HG02588 (cell line): ENCODE data around the gene C11orf52.

Experiments used
- ATAC-seq: cut with Tn5 transposase; IDR thresholded peaks from one replicate; pipeline ENCODE4 v1.9.1; 2021; ENCODE audit warnings: mild to moderate bottlenecking, moderate library complexity; ENCODE audit not compliant: unreplicated experiment

C11orf52 gene

GRCh38 chr11:111937461-111937769 lies 18.7 kb downstream of the C11orf52 start:
- ATAC-seq, result no peak

- ATAC-seq, result no peak
Observed at GRCh38 chr11:111937844-111938243, 19.1 kb downstream of the C11orf52 start.

DNA sequence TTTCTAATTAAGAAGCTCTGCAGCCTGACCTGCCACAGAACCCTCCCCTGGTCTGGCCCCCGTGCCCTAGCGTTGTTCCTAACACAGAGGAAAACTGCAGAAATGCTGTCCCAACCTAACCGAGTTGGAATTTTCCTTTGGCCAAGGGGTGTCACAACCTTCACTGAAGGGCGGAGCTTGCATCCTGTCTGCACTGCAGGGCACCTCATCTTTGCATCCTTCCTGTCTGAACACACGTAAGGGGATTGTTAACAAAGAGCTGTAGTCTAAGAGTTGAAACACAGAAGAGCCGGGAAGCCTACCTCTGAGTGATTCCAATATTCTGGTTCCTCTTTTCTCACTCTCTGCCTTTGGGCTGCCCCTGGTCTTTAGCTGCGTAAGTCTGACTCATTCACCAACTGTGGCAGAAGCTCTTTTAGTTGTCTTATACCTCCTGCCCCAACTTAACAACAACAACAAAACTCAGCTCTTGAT lies 20.0 kb downstream of the C11orf52 start:
- peak; percentile 86 for ATAC-seq

GRCh38 chr11:111939836-111940604 lies 21.3 kb downstream of the C11orf52 start:
- ATAC-seq, result no peak

DNA sequence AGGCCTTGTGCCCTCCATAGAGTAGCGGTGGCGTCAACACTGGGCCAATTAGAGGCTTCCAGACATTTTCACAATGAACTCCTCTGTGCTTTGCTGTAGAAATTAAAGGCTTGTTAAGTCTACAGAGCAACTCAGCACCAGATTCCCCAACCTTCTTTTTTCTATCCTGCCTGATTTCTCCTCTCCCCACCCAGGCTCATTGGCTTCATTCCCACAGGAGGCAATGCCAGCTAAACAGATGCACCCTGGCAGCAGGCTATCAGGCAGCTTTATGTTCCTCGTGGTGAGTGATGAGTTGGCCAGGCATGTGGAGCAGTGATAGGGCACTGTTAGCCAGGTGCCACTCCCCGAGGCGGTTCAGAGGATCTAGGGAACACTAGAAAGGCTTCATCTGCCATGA lies 23.2 kb downstream of the C11orf52 start:
- no peak for ATAC-seq

- ATAC-seq, result no peak
Observed at GRCh38 chr11:111942829-111943228, 24.1 kb downstream of the C11orf52 start.

DNA sequence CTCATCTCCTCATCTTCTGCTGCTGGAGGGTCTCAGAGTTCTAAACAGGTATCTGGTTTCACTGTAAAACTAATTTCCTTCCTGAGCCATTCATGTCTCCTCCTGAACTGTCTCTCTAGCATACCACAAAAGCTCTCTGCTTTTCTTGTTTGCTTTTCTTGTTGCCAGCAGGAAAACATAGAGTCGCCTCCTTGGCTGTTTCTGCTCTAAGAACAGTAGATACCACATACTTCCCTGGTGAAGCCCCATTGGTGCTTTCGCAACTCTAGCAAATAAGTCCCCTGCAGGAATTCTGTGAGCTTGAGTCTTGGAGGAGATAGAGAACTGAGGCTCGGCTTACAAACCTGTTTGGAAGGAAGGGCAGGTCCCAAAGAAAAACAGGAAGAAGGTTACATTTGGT lies 25.4 kb downstream of the C11orf52 start:
- no peak for ATAC-seq

DNA sequence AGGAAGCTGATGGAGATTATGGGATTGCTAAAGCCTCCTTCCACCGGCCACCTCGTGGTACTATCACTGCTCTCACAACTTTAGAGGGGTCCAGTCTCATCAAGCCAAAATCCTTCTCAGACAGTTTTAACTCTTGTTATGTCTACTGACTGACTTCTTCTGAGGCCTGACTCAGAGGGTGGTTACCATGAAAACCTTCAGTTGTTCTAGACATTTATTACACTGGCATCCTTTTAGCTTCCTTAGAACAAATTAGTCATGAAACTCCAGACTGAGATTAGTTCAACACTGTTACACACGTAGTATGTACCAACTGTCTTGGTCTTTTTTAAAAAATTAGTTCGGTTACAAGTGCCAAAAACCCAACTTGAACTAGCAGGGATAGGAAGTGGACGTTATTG lies 25.9 kb downstream of the C11orf52 start:
- no peak for ATAC-seq

DNA sequence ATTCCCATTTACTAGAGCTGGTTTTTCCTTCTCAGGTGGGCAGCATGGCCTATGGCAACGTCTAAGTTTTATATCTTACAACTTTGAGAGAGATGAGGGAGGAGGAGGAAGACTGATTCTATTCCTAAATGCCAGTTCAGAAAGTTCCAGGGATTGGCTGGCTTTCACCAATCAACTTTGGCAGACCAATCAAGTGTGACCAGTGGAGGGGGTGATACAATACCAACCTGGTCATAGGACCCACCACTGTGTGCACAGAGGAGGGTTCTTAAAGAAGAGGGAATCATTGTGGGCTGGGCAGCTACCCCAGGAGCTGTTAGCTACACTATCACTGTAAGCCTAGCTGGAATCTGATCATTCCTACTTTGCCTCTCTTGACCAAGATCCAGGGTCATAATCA lies 26.5 kb downstream of the C11orf52 start:
- ATAC-seq, result no peak

- no peak for ATAC-seq
Observed at GRCh38 chr11:111946499-111946898, 27.8 kb downstream of the C11orf52 start.

DNA sequence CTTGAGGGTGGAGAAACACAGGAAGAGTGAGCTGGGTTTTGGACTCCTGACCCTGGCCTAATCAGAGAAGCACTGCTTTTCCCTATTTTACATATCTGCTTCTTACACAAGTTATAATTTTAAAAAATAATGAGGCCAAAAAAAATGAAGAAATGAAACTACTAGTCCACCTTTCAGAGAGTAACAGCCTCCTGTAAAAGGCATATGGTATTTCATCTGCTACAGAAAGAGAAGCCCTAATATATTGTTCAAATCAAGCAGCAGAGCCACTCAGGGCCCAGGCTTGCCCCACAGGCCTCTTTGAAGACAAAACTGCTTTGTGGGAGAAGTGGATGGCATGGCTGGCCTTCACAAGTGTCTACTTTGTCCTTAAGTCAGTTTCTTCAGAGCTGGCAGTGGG lies 28.4 kb downstream of the C11orf52 start:
- no peak for ATAC-seq

DNA sequence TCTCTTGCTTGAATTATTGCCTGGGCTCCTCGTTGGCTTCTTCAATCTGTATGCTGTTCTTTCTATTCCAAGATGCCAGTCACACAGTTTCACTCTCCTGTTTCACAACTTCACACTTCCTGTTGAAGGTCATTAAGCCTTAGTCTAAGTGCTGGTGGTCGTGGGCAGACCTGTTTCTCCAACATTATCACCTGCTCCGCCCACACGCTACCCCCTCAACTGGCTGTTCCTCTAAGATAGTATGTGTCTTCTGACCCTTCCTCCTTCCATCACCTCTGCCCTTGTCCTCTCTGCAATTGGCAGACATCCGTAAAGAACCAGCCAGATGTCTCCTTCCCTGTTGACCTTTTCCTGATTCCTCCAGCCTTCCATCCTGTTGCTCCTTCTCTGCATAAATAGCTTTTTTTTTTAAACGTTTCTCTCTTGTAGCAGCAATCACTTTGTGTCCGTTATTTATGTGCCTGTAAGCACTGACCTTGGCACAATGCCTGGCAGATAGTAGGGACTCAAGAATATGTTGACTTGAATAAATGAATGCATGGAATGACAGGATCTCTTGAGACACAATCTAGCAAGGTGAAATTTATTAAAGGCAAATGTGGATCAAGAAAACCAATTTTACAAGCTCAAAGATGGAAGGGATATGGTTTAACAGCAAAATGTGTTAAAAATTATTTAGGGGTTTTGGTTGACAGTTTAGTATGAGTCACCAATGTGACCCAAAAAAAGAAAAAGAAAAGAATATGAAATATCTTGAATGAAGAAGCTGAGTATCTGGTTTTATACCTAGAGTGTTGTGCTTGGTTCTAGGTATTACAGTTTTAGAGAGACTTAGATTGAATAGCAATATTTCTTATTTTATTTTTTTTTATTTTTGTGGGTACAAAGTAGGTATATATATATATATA lies 31.1 kb downstream of the C11orf52 start:
- no peak for ATAC-seq

DNA sequence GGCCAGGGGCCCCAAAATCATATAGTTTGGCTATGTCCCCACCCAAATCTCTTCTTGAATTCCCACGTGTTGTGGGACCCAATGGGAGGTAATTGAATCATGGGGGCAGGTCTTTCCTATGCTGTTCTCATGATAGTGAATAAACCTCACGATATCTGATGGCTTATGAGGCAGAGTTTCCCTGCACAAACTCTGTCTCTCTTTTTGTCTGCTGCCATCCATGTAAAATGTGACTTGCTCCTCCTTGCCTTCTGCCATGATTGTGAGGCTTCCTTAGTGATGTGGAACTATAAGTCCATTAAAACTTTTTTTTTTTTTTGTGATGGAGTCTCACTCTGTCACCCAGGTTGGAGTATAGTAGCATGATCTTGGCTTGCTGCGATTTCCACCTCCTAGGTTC lies 32.9 kb downstream of the C11orf52 start:
- no peak for ATAC-seq

- no peak for ATAC-seq
Observed at GRCh38 chr11:111954154-111954553, 35.4 kb downstream of the C11orf52 start.

DNA sequence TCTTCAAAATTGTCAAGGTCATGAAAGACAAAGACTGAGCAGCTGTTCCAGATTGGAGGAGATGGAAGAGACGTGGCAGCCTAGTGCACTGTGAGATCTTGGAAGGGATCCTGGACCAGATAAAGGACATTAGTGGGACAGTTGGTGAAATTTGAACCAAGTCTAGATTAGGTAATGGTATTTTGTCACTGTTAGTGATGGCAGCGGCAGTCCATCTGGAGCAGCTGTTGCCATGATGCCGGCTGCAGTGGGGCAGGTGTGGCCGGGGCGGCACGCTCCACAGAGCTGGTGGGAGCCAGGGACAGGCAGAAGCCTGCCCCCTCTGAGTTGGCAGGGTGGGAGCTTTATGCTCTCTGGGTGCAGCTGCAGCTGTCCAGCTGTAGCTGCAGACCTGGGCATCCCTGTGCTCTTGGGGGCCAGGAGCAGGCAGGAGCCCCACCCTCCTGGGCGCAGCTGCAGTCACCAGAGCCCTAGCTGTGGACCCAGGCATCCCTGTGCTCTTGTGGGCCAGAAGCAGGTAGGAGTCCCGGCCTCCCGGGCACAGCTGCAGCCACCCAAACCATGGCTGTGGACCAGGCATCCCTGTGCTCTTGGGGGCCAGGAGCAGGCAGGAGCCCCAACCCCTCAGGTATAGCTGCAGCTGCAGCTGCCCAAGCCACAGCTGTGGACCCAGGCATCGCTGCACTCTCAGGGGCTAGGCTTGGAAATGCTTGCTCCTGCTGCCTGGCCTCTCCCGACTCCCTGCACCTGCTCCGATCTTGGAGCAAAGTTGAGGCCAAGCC lies 39.1 kb downstream of the C11orf52 start:
- no peak for ATAC-seq

GRCh38 chr11:111960916-111961315 lies 42.2 kb downstream of the C11orf52 start:
- ATAC-seq, result no peak

DNA sequence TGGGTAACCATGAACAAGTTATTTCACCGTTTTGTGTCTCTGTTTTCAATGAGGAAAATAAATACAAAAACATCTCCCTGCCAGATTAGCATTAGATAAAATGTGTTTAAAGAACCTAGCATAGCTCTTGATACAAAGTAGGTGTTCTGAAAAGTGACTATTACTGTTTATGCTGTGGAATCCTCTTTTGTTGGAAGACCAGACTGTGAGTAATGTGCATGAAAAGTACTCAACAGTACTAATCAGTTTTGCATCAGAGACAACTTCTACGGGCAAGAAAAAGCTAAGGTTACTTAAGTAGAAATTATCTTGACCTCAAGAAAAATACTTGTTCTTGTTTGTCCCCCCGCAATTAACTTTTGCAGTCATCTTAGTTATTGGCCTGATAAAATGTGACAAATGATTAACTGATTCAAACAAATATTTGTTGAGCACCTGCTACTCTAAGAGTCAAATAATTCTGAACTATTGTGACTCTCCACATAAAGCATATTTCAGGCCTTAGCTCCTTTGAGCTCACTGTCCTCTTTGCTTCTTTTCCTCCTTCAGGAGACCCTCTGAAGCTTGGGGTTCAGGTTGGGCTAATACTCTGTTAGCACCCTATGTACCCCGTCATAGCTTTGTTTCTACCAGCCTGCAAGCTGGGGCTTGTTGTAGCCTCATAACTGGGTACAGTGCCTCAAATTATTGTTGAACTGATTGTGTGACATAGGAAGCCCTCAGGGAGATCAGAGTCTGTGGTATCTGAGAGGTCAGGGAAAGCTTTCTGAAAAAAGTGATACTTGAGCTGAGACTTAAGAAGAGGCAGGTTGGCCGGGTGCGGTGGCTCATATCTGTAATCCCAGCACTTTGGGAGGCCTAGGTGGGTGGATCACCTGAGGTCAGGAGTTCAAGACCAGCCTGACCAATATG lies 42.9 kb downstream of the C11orf52 start:
- no peak for ATAC-seq

DNA sequence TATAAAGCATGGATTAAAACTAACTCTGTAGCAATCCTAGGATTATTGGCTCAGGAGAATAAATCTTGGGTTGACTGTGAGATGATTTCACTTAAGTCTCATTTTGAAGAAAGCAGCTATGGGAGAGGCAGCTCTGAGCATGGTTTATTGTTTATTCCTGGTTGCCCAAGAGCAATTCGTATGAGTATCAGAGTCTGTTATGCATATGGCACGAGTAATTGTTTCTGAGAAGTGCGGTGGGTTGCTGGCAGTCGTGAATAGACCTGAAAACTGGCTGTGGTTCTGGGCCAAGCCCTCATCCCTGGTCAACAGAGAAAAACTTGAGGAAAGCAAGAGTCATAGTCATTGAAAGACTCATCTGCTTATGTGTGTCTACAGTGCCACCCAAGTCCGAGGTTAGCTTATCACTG lies 45.2 kb downstream of the C11orf52 start:
- no peak for ATAC-seq

DNA sequence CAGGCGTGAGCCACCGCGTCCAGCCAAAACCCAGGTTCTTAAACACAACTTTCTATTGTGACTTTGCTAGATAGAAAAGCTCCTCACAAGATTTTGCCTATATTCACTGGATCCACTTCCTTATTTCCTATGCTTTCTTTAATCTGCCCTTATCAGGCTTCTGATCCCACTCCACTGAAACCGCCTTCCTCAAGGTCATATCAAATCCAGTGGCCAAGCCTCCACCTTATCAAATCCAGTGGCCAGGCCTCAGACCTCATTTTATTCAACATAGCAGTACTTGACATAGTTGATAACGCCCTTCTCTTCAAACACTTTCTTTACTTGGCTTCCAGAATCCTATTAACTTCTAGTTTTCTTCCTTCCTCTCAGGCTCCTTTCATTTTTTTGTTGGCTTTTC lies 48.0 kb downstream of the C11orf52 start:
- no peak for ATAC-seq

DNA sequence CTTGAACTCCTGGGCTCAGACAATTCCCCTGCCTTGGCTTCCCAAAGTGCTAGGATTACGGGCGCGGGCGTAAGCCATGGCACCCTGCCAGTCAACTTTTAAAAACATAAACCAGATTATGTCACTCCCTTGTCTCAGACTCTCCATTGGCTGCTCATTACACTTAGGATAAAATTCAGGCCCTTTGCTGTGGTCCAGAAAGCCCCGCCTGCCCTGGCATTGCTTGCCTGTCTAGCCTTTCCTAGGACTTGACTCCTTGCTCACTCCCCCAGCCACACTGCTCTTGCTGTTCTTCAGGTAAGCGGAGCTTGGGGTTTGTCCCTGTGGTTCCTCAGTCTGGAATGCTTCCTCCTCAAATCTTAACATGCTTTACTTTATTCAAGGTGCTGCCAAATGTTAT lies 48.9 kb downstream of the C11orf52 start:
- no peak for ATAC-seq
